PC-3 (cell line): ENCODE data around the gene CYP26A1.

Source experiments
- EZH2 ChIP-seq: fragments of 300-600 bp; sonication (generic); IDR thresholded peaks from one replicate; pipeline ENCODE4 v1.6.1; 2017; ENCODE audit warnings: antibody characterized with exemption, mild to moderate bottlenecking, low read length; ENCODE audit not compliant: unreplicated experiment
- TF ChIP-seq, protein P1 (sequence below): fragments of 300-600 bp; sonication (generic); conservative IDR thresholded peaks from 2 replicates; pipeline ENCODE4 v1.5.1; 2017; ENCODE audit warnings: antibody characterized with exemption, low read depth, mild to moderate bottlenecking, low read length

- TF ChIP-seq, protein P1, sequence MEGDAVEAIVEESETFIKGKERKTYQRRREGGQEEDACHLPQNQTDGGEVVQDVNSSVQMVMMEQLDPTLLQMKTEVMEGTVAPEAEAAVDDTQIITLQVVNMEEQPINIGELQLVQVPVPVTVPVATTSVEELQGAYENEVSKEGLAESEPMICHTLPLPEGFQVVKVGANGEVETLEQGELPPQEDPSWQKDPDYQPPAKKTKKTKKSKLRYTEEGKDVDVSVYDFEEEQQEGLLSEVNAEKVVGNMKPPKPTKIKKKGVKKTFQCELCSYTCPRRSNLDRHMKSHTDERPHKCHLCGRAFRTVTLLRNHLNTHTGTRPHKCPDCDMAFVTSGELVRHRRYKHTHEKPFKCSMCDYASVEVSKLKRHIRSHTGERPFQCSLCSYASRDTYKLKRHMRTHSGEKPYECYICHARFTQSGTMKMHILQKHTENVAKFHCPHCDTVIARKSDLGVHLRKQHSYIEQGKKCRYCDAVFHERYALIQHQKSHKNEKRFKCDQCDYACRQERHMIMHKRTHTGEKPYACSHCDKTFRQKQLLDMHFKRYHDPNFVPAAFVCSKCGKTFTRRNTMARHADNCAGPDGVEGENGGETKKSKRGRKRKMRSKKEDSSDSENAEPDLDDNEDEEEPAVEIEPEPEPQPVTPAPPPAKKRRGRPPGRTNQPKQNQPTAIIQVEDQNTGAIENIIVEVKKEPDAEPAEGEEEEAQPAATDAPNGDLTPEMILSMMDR: no peak
- TF ChIP-seq EZH2: no peak
Observed at GRCh38 chr10:93072225-93072712, 1.4 kb upstream of the CYP26A1 start.
